ENCODE results near the gene HAP1.
A peak's percentile ranks its signal among the peaks of the same experiment; 100 is the strongest.

The HAP1 gene

DNA sequence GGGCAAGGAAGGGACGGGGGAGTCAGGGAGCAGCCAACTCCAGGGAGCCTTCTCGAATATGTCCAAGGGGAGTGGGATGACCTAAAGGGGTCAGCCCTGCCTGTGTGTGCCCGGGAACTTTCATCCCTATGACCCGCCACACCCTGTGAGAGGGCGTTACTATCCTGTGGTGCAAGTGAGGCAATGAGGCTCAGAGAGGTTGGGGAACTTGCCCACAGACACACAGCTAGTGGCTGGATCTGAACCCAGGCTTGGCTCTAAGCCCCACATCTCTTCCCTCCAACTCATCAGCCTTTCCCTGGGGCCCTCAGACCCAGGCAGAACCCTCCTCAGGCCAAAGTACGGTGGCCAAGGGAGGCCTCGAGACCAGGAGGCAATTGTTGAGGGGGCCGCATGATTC is 28.9 kb upstream of the HAP1 start:
- no peak for DNase-seq (ENCODE audit: low read depth)

GRCh38 chr17:41762841-41763240 is 28.4 kb upstream of the HAP1 start:
- no peak for DNase-seq (ENCODE audit: low read depth)

DNA sequence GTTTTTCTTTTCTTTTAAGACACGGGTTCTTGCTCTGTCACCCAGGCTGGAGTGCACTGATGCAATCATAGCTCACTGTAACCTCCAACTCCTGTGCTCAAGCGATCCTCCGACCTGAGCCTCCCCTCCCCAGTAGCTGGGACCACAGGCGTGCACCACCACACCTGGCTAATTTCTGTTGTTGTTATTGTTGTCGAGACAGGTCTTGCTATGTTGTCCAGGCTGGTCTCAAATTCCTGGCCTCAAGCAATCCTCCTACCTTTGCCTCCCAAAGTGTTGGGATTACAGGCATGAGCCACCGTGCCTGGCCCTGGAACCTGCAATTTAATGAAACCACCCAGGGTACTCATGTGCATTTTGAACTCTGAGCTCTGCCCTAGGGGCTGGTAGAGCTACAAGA is 27.9 kb upstream of the HAP1 start:
- DNase-seq (ENCODE audit: low read depth), result no peak

- DNase-seq (ENCODE audit: low read depth), result no peak
Measured at GRCh38 chr17:41760878-41761277, 26.4 kb upstream of the HAP1 start.

DNA sequence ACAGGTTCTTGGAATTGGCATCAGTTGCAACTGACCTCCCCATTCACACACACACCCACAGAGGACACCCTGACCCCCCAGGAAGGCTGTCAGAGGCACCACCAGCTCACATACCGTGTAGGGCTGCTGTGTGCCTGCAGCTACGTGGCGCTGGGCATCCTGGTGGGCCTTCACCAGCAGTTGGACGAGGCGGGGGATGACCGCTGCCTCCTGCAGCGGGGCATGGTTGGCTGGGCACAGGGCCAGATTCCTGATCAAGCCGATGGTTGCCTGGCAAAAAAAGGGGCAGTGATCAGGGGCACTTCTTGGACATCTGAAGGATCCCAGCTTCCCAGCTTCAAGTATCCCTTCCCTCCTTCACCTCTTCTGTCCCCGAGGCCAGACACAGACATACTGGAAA is 24.2 kb upstream of the HAP1 start:
- no peak for DNase-seq (ENCODE audit: low read depth)

DNA sequence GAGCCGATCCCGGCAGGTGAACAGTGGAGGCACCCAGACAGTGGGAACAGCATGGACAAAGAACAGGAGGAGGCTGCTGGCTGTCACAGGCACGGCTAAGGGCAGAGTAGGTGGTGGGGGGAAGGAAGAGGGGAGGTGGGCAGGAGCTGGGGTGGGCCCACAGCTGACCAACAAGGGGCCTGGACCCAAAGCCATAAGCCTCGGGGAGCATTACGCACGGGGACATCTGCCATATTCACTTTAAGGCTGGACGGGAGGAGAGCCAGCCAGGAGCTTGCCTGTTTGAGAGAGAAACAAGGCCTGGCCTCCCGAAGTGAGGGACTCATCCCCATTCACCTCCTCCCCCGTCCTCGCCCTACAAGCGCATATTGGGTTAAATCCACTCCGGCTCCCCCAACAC is 19.6 kb upstream of the HAP1 start:
- no peak for DNase-seq (ENCODE audit: low read depth)

DNA sequence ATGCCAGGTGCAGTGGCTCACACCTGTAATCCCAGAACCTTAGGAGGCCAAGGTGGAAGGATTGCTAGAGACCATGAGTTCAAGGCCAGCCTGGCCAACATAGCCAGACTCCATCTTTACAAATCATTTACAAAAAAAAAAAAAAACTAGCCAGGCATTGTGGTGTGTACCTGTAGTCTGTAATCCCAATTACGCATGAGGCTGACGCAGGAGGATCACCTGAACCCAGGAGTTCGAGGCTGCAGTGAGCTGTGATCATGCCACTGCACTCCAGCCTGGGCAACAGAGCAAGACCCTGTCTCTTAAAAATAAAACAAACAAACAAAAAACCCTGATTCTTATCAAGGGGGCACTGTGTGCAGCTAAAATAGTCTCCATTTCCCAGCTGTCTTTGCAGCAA is 16.8 kb upstream of the HAP1 start:
- DNase-seq (ENCODE audit: low read depth), result no peak

- no peak for DNase-seq (ENCODE audit: low read depth)
Measured at GRCh38 chr17:41750862-41751261, 16.4 kb upstream of the HAP1 start.

DNA sequence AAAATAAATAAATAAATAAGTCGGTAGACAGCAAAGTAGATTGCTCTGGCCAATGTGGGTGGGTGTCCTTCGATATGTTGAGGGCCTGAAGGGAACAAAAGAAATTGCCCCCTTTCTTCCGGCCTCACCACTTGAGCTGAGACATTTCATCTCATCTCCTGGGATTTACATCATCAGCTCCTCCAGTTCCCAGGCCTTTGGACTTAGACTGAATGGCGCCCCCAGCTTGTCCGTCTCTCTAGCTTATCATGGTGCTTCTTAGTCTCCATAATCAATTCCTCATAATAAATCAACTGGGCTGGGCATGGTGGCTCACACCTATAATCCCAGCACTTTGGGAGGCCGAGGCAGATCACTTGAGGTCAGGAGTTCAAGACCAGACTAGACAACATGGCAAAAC is 13.8 kb upstream of the HAP1 start:
- DNase-seq (ENCODE audit: low read depth), result no peak

GRCh38 chr17:41741709-41742108 is 7.3 kb upstream of the HAP1 start:
- no peak for DNase-seq (ENCODE audit: low read depth)

DNA sequence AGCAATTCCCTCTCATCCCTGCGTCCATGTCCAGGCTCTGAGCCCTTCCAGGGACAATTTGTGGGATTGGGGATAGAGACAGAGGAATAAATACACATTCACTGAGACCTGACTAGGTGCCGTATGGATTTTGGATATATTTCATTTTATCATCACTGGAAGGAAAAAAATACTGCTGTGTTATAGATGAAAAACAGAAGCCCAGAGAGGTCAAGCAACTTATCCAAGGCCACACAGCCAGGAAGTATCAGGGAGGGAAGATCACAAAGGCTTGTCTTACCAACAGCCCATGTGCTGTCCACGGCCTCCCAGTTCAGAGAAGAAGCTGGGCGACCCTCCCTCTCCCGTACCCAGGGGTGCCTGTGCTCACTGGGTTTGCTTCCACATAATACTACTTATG is 6.1 kb upstream of the HAP1 start:
- DNase-seq (ENCODE audit: low read depth), result no peak

GRCh38 chr17:41739661-41740352 is 5.4 kb upstream of the HAP1 start:
- no peak for DNase-seq (ENCODE audit: low read depth)

DNA sequence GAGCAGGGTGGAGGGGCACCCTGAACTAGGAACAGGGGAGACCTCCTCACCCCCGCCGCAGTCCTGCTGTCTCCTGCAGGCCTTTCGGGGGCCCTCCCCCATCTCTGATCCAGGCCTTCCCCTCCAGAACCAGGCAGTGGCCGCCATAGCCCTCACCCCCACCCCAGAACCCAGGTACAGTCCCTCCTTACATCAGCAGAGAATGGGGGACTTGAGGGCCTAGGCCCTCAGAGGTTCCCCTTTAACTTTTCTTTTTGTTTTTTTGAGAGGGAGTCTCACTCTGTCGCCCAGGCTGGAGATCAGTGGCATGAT is 4.3 kb upstream of the HAP1 start:
- no peak for DNase-seq (ENCODE audit: low read depth)

DNA sequence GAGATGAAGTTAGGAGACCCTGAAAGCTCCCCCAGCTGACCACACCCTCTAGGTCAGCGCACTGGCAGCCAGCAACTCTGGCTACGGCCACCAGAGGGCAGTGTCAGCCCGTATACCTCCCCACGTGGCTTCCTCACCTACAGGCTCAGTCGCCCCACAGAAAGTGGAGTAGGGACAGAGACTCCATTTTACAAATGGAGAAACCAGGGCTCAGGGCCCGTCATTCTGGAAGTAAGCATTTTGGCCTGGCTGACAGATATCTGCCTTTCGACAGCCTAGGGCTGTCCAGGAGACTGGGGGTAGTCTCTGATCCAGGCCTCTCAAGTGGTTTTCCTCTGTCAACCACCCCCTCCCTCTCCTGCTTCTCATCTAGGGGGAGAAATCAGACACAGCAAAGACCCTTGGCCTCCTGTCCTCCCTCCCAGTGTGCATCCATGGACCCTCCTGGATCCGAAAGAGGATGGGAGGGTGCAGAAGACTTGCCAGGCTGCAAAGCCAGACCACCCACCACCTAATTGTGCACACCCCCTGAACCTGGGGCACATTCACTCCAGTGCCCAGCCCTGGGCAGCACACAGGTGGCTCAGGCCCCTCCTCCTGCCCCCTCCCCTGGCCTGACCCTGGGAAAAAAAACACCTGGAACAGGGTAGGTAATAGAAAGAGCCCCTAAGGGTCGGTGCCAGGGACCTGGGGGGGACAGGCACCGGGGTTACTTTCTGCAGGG is 3.8 kb upstream of the HAP1 start:
- DNase-seq (ENCODE audit: low read depth), result peak; percentile 71

DNA sequence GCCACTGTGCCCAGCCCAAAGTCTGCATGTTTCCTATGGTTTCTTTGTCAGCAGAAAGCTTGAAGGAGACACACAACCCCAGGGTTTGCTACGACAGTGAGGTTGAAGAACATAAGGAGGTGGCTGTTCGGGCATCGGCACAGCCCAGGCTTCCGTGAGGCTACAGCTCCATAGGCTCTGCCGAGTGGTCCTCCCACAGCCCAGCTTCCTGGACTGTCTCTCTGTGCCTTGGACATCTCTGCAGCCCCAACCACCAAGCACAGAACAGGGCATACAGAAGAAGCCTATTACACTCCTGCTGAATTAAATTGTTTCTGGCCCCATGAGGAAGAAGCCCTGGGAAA is 3.2 kb upstream of the HAP1 start:
- DNase-seq (ENCODE audit: low read depth), result no peak

DNA sequence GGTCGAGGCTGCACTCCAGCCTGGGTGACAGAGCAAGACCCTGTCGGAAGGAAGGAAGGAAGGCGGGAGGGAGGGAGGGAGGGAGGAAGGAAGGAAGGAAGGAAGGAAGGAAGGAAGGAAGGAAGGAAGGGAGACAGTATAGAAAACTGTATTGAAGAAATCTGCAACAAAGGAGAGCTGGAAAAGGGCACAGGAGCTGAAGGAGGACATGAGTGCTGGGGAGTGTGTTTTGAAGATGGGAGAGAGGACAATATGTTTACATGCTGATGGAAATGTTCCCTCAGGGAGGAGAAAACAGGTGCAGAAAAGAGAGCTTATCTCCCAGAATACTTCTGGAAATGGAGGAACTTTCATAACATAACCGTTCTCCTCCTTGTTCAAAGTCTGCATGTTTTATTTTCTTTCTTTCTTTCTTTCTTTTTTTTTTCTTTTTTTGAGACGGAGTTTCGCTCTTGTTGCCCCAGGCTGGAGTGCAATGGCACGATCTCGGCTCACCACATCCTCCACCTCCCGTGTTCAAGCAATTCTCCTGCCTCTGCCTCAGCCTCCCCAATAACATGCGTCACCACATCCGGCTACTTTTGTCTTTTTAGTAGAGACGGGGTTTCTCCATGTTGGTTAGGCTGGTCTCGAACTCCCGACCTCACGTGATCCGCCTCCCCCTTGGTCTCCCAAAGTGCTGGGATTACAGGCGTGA is 2.7 kb upstream of the HAP1 start:
- no peak for DNase-seq (ENCODE audit: low read depth)

DNA sequence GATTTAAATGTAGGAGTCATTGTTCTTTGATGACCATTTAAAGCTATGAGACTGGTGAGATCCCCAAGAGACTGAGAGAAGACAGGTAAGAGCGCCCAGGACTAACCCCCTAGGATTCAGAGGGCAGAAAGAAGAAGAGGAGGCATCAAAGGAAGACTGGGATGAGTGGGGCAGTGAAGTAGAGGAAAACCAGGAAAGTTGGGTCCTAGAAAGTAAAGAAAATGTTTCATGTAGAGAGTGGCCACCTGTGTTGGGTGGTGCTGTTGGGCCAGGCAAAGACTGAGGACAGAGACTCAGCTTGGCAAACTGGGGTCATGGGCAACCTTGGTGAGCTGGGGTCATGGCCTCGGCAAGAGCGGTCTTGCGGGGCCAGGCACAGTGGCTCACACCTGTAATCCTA is 1.3 kb upstream of the HAP1 start:
- DNase-seq (ENCODE audit: low read depth), result no peak

DNA sequence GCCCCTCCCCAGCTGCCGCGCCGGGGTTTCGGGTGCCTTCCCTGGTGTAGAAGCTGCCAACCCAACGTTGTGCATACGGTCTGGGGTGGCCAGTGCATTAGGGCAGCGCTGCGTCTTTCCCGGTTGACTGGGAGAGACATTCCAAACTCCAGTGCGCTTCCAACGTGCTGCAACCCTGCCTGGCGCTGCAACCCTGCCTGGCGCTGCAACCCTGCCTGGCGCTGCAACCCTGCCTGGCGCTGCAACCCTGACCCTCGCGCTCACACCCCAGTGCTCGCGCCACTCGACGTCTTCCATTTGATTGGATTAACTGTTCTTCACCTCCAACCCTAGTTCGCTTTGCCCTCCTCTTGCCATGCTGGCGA is 488 bp upstream of the HAP1 start:
- no peak for DNase-seq (ENCODE audit: low read depth)

GRCh38 chr17:41733348-41734138 is 900 bp downstream of the HAP1 start:
- DNase-seq (ENCODE audit: low read depth), result no peak

- no peak for DNase-seq (ENCODE audit: low read depth)
Measured at GRCh38 chr17:41731836-41732235, 2.6 kb downstream of the HAP1 start.

- DNase-seq (ENCODE audit: low read depth), result no peak
Measured at GRCh38 chr17:41730479-41730878, 4.0 kb downstream of the HAP1 start.

GRCh38 chr17:41728056-41728455 is 6.4 kb downstream of the HAP1 start:
- no peak for DNase-seq (ENCODE audit: low read depth)

GRCh38 chr17:41725134-41725533 is 9.3 kb downstream of the HAP1 start:
- no peak for DNase-seq (ENCODE audit: low read depth)

Measured in activated T-helper 9 cell treated with anti-CD3 and anti-CD28 coated beads, Interleukin-2, amount 50 U/mL, for 16 hours (primary cell).